ENCODE measurements around the gene C13orf42.

DNA sequence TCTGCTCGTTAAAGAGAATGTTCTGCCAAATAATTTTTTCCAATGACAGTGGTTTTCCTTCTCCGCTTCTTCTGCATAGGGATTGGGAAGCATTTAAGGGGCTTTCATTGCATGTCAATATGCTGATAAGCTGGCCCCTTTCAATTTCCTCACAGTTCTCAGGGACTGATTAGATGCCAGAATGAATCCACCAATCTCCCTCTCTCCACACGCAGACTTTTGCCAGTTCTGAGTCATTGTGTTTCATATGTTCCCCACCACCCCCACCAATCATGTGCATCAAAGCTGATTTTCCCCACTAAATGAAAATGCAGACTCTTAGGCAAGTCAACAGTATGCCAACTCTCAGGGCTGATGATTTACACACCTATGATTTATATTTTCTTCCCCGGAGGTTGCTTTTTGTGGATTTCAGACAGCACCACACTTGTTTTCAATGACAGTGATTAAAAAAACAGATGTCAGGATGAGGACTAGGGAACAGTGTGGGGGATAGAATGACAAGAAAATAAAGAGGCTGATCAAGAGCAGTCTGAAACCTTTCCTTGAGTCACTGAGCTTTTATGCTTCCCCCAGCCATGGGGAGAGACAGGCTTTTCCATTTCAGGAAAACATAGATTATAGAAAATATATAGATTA, 47.9 kb upstream of the C13orf42 start:
- TF ChIP-seq, protein P1, sequence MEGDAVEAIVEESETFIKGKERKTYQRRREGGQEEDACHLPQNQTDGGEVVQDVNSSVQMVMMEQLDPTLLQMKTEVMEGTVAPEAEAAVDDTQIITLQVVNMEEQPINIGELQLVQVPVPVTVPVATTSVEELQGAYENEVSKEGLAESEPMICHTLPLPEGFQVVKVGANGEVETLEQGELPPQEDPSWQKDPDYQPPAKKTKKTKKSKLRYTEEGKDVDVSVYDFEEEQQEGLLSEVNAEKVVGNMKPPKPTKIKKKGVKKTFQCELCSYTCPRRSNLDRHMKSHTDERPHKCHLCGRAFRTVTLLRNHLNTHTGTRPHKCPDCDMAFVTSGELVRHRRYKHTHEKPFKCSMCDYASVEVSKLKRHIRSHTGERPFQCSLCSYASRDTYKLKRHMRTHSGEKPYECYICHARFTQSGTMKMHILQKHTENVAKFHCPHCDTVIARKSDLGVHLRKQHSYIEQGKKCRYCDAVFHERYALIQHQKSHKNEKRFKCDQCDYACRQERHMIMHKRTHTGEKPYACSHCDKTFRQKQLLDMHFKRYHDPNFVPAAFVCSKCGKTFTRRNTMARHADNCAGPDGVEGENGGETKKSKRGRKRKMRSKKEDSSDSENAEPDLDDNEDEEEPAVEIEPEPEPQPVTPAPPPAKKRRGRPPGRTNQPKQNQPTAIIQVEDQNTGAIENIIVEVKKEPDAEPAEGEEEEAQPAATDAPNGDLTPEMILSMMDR (IDR thresholded peaks at IDR 0.05): no peak
- TF ChIP-seq POLR2A (IDR thresholded peaks at IDR 0.05): no peak
